Measurements from ENCODE around the gene TSC2.

TSC2 gene

DNA sequence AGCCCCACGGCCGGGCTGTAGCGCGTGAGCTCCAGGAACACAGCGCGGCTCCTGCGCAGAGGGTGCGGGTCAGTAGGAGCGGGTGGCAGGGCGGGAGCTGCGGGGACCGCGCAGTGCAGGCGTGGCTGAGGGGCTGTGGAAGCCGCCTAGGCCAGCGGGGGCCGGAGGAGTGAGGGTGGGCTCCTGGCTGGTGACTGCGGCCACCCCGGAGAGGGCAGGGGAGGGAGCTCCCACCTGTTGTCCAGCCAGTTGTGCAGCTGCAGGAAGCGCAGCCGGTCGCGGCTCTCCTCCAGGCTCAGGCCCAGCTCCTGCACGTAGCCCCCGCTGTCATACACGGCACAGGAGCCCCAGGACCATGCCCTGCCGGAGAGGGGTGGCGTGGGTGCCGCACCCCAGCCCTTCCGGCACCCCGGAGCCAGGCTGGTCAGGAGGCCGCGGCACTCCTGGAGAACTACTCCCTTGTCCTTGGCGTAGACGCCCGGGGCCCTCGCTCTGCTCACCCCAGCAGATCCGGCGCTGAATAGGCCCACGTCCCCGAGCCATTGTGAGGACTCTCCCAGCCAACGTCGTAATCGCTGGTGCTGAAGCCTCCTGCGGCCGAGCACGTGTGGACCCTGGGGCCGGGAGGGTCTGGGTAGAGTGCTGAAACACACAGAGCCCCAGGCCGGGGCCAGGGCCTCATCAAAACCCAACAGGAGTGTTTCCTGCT is 43.9 kb downstream of the TSC2 start:
- TF ChIP-seq, protein P1, sequence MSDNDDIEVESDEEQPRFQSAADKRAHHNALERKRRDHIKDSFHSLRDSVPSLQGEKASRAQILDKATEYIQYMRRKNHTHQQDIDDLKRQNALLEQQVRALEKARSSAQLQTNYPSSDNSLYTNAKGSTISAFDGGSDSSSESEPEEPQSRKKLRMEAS (IDR thresholded peaks at IDR 0.05): no peak
- TF ChIP-seq, protein P2, sequence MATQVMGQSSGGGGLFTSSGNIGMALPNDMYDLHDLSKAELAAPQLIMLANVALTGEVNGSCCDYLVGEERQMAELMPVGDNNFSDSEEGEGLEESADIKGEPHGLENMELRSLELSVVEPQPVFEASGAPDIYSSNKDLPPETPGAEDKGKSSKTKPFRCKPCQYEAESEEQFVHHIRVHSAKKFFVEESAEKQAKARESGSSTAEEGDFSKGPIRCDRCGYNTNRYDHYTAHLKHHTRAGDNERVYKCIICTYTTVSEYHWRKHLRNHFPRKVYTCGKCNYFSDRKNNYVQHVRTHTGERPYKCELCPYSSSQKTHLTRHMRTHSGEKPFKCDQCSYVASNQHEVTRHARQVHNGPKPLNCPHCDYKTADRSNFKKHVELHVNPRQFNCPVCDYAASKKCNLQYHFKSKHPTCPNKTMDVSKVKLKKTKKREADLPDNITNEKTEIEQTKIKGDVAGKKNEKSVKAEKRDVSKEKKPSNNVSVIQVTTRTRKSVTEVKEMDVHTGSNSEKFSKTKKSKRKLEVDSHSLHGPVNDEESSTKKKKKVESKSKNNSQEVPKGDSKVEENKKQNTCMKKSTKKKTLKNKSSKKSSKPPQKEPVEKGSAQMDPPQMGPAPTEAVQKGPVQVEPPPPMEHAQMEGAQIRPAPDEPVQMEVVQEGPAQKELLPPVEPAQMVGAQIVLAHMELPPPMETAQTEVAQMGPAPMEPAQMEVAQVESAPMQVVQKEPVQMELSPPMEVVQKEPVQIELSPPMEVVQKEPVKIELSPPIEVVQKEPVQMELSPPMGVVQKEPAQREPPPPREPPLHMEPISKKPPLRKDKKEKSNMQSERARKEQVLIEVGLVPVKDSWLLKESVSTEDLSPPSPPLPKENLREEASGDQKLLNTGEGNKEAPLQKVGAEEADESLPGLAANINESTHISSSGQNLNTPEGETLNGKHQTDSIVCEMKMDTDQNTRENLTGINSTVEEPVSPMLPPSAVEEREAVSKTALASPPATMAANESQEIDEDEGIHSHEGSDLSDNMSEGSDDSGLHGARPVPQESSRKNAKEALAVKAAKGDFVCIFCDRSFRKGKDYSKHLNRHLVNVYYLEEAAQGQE (IDR thresholded peaks at IDR 0.05; ENCODE audit: low read depth): no peak
- TF ChIP-seq ZBTB7A (IDR thresholded peaks at IDR 0.05; ENCODE audit: low read depth): no peak
- TF ChIP-seq CREB1 (IDR thresholded peaks at IDR 0.05; ENCODE audit: low read depth): no peak
- TF ChIP-seq TAF1 (IDR thresholded peaks at IDR 0.05; ENCODE audit: low read depth): no peak
- peak; percentile 11; the same call in 1 of the 2 replicates for TF ChIP-seq RAD21 (IDR thresholded peaks at IDR 0.05; ENCODE audit: low read depth)

DNA sequence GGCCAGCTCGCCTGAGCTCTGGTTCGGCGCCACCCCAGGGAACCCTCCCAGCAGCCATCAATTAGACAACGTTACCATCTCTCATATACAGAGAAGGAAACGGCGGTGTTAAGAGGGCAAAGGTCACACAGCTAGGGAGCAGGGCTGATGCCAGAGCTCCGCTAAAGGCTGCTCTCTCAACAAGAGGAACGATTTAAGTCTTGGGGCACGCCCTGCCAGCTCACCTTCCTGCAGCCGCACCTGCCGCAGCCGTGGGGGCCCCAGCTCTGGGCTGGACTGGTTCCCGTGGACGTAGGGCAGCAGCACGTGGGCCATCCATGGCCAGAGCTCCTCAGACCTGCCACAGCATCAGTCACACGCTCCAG is 44.5 kb downstream of the TSC2 start:
- TF ChIP-seq TCF12 (IDR thresholded peaks at IDR 0.05; ENCODE audit: low read depth) (no peak), FOXM1 (IDR thresholded peaks at IDR 0.05; ENCODE audit: borderline replicate concordance, low read depth) (no peak), EP300 (IDR thresholded peaks at IDR 0.05; ENCODE audit: borderline replicate concordance) (no peak), TAF1 (IDR thresholded peaks at IDR 0.05; ENCODE audit: low read depth) (no peak)

DNA sequence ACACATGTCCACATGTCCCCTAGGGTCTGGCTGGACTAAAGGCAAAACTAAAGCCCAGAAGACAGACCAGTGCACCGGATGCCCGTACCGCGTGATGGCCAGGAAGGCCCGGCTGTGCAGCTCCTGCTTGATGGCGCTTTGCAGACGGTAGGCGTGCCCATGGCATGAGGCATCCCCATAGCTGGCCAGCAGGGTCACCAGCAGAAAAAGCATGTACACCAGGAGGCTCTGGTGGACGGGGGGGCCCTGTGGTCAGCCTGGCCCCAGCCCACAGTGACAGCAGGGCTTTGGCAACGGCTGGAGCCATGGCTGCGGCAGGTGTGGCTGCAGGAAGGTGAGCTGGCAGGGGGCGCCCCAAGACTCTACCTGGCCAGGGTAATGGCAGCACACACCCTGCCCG is 45.1 kb downstream of the TSC2 start:
- TF ChIP-seq, protein P1 (IDR thresholded peaks at IDR 0.05): no peak
- no peak for TF ChIP-seq EGR1 (IDR thresholded peaks at IDR 0.05)
- no peak for TF ChIP-seq FOXM1 (IDR thresholded peaks at IDR 0.05; ENCODE audit: borderline replicate concordance, low read depth)
- no peak for TF ChIP-seq TCF12 (IDR thresholded peaks at IDR 0.05; ENCODE audit: low read depth)
- TF ChIP-seq NFIC (IDR thresholded peaks at IDR 0.05): no peak
- no peak for TF ChIP-seq TEAD4 (IDR thresholded peaks at IDR 0.05)
- TF ChIP-seq RAD21 (IDR thresholded peaks at IDR 0.05; ENCODE audit: low read depth): no peak
- TF ChIP-seq, protein P2 (IDR thresholded peaks at IDR 0.05; ENCODE audit: low read depth): no peak

DNA sequence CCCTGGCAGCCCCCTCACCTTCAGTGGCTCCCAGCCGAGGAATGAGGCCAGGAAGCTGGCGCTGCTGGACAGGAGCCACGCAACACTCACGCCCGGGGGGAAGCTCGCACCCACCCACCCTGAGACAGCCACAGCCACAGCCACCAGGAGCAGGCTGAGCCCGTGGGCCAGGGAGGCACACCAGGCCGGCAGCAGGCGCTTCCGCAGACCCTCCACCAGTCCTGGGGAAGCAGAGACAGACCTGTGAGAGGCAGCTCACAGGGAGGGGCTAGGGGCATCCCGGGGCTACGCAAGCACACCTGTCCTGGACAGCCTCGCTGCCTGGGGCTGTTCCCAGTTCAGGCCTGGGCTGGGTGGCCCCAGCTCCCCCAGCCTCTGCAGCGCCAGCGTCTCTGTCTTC is 46.0 kb downstream of the TSC2 start:
- TF ChIP-seq, protein P1 (IDR thresholded peaks at IDR 0.05): no peak
- TF ChIP-seq, protein P3, sequence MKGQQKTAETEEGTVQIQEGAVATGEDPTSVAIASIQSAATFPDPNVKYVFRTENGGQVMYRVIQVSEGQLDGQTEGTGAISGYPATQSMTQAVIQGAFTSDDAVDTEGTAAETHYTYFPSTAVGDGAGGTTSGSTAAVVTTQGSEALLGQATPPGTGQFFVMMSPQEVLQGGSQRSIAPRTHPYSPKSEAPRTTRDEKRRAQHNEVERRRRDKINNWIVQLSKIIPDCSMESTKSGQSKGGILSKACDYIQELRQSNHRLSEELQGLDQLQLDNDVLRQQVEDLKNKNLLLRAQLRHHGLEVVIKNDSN (IDR thresholded peaks at IDR 0.05): no peak
- TF ChIP-seq CREB1 (IDR thresholded peaks at IDR 0.05; ENCODE audit: low read depth) (no peak), FOXM1 (IDR thresholded peaks at IDR 0.05; ENCODE audit: borderline replicate concordance, low read depth) (no peak), YY1 (IDR thresholded peaks at IDR 0.05; ENCODE audit: low read depth) (no peak), CEBPB (IDR thresholded peaks at IDR 0.05) (no peak), ZBTB7A (IDR thresholded peaks at IDR 0.05; ENCODE audit: low read depth) (no peak), EP300 (IDR thresholded peaks at IDR 0.05; ENCODE audit: borderline replicate concordance) (no peak), TCF12 (IDR thresholded peaks at IDR 0.05; ENCODE audit: low read depth) (no peak), RAD21 (IDR thresholded peaks at IDR 0.05; ENCODE audit: low read depth) (no peak), EGR1 (IDR thresholded peaks at IDR 0.05) (no peak)
- TF ChIP-seq, protein P2 (IDR thresholded peaks at IDR 0.05; ENCODE audit: low read depth): no peak

DNA sequence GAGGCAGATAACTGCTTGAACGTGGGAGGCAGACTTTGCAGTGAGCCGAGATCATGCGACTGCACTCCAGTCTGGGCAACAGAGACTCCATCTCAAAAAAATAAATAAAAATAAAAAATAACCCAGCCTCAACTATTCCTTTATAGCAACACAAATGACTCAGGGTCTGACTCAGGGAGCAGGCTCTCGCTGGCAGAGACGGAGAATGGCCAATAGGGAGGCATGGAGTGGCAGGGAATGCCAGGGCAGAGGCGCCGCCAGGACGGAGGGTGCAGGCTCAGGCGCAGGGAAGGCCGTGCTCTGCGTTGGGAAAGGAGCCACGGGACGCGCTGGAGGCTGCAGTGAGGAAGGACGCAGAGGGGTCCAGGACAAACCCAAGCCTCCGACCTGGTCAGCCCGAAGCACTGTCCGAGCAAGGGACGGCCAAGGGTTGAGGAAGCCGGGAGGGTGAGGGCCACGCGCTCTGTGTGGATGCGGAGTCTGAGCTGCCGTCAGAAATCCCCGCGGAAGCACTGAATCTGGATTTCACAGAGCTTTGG is 47.6 kb downstream of the TSC2 start:
- TF ChIP-seq TEAD4 (IDR thresholded peaks at IDR 0.05): no peak
- TF ChIP-seq, protein P3 (IDR thresholded peaks at IDR 0.05): no peak
- TF ChIP-seq EGR1 (IDR thresholded peaks at IDR 0.05): no peak
- no peak for TF ChIP-seq YY1 (IDR thresholded peaks at IDR 0.05; ENCODE audit: low read depth)
- no peak for TF ChIP-seq CEBPB (IDR thresholded peaks at IDR 0.05)
